Activated CD4-positive, alpha-beta T cell treated with anti-CD3 and anti-CD28 coated beads, Interleukin-2, amount 50 U/mL, for 48 hours (primary cell): ENCODE results near the gene TP53.
"Not testable (repeated sequence)": the region's sequence is repeated elsewhere in the genome, so short reads cannot be mapped to it uniquely, and the experiment has no call there.

Source experiments
- DNase-seq, 2 experiments: peaks; one replicate each; pipeline ENCODE4 v3.0.0-alpha.2; 2020

The TP53 gene

GRCh38 chr17:7629939-7630571 is 57.2 kb downstream of the TP53 start, which contains the start of gene SHBG:
Gene SHBG, plus strand, starts transcription at chr17:7630135. Its CDS starts 38 bp downstream, at chr17:7630173.
- DNase-seq: no peak

GRCh38 chr17:7627250-7628121 is 59.8 kb downstream of the TP53 start, which contains the start of gene SAT2:
Gene SAT2, minus strand, starts transcription at chr17:7627821. Its CDS starts 186 bp downstream, at chr17:7627635.
- DNase-seq: peak; percentile 88 to 90

GRCh38 chr17:7626956-7627249 is 60.4 kb downstream of the TP53 start:
- no peak for DNase-seq

- no peak for DNase-seq
Observed at GRCh38 chr17:7626307-7626706, 61.0 kb downstream of the TP53 start.

- DNase-seq: not testable (repeated sequence)
Observed at GRCh38 chr17:7625749-7626148, 61.5 kb downstream of the TP53 start.

- no peak for DNase-seq
Observed at GRCh38 chr17:7623661-7624060, 63.6 kb downstream of the TP53 start.

- no peak for DNase-seq
Observed at GRCh38 chr17:7620835-7621234, 66.5 kb downstream of the TP53 start.

GRCh38 chr17:7618608-7619007 is 68.7 kb downstream of the TP53 start:
- DNase-seq: no peak
